ENCODE data around the gene NKD2.
"Not testable (repeated sequence)": the region's sequence is repeated elsewhere in the genome, so short reads cannot be mapped to it uniquely, and the experiment has no call there.

Gene NKD2

DNA sequence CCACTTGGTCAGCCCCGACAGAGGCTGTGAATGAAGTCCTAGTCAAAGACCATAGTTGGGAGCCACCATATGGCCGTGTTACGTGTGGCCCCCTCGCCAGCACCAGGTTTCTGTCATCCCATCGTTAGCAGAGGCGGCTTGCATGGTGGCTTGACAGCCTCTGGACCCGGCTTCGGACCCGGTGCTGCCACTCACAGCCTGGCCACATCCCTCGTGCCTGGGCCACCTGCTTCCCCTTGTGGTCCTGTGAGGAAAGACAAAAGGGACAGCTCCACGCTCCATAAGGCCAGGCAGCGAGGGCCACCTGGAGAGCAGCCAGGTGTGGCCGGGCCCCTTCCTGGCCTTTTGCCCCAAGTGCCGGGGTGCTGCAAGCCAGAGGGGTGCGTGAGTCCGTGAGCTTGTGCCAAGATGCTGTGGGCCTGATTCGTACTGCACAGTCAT lies 6.2 kb downstream of the NKD2 start:
- no peak for DNase-seq

DNA sequence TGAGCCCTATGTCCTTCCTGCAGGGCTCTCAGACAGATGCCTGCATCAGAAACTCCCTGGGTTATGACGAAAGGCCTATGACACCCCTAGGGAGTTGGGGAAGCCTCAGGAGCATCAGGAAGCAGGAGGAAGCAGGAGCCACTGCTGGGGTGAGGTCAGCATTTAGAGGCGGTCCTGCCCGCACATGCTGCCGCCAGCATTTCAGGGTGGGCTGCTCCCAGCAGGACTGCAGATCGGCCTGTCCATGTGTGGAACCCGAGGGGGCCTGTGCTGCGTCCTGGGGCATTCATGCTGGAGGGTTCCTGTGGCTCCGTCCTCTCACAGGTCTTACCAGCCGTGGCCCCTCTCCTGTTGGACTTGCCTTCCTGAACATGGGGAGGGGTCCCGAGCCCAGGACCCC lies 6.9 kb downstream of the NKD2 start:
- no peak for DNase-seq

DNA sequence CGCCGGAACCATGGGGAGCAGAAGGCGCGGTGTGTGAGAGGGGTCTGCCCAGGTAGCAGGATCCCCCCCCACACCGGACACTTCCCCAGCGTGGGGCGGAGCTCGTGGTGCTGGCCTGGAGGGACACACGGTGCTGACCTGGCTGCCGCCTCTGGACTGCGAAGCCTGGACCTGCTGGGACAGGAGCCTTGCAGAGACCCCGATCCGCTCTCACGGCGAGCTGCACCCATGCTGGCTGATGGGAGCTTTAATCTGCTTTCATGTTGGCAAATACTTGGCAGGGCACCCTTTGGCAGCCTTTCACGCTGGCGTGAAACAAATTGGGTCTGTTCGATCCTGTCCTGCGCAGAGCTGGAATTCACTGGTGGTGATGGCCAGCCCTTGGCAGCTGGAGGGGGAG lies 7.4 kb downstream of the NKD2 start:
- DNase-seq = no peak

DNA sequence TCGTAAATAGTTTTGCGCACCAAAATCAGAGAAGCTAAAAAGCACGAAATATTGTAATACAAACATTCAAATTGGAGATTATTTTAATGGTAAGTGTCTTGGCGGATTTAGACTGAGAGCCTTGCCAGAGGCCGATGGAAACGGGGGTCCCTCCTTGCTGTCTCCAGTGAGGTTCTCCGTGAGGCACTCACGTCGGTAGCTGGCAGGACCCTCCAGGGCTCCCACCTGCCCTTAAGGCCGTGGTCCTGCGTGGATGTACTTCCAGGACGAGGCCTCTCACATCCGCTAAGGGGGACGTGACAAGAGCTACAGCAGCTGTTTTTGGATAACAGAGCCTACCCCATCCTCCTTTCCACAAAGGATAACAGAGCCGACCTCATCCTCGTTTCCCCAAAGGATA lies 7.9 kb downstream of the NKD2 start:
- DNase-seq = no peak

DNA sequence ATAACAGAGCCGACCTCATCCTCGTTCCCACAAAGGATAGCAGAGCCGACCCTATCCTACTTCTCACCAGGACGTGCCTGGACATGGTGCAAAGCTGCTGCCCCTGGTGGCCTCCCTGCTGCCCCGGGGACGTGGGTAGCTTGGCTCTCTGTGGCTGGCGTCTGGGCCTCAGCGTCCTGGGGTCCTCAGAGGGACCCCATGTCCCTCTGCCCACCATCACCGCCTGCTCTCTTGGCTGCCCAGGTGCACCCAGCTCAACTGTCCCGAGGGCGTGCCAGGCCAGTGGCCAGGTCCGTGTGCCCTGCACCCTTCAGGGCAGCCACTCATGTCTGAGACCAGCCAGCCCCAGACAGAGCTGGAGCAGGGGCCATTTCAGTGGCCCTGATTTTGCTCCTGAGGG lies 8.5 kb downstream of the NKD2 start:
- DNase-seq = no peak

DNA sequence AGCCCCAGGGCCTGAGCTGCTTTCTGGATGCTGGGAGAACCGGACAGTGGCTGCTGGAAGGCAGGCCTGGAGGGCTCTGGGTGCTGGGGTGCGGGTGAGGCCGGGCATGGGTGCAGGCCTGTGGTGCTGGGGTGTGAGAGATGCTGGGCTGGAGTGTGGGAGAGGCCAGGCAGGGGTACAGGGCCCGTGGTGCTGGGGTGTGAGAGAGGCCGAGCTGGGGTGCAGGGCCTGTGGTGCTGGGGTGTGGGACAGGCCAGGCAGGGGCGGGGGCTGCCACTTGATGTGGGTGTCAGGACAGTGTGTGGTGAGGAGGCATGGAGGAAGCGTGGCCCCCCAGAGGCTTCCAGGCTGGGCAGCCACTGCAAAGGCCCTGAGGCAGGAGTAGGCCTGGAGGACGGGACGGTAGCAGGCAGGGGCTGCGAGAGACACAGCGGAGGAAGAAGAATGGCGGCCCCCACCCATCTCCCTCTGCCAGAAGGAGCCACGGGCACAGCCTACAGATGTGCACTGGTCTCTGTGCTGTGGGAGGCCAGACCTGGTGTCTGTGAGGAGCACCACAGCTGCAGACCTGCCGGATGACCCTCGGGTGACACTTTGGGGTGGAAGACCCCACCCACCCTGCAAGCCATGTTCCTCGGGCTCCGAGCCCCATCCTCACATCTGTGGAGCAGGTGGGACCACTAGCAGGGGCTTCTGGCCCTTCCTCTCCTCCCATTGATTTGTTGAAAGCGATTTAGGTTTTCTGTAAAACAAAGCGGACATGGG lies 9.3 kb downstream of the NKD2 start:
- DNase-seq = no peak

DNA sequence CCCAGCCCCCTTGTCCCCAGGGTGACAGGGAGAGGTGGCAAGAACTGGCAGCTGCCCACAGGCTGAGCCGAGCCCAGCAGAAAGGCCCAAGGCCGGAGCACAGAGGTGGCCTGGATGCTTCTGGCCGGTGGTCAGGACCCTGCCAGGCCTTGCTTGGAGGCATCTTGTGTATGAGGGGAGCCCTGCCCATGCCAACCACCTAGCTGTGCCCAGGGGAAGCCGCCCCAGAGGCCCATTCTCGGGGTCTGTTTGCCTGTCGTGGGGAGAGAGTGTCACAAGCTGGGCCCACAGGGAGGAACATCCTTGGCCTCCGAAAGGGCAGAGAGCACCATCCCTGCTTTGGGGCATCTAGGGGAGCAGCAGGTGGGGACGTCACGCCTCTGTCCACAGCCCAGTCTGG lies 10.0 kb downstream of the NKD2 start:
- DNase-seq = no peak

DNA sequence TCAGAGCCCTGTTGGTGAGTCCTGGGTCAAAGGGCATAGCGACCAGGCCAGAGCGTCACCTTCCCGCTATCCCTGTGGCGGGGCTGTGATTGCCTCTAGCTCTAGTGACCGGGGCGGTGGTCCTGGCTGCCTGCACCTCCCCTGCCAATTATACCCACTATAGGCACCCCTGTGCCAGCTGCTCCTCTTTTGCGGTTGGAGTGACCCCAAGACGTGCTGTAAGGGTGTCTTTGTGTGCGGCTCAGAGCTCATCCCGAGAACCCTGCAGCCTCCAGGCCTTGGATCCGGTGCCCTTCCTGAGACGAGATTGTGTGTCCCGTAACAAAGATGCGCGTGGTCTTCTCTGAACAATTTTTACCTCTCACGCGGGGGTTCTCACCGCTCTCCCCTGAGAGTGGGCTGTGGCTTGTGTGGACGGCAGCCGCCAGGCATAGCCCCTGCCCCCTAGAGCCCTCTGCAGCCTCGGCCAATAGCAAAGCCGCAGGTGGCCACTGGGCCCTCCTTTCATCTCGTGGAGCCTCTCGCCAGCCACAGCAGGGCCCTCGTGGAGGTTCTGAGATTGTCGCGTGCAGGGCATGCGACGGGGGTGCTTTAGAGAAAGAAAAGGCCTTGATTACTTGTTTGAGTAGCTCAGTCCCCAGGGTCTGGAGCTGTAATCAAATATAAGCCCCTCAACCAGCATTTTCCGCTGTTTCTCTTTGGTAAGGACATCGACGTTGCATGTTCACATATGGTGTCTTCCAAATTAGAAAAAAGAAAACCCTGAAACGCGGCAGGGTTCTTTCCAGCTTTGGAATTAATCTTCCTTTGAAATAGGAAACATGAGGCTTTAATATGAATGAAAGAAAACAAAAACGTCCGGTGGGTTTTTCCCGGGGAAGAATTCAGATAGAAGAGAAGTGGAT lies 10.7 kb downstream of the NKD2 start:
- DNase-seq = no peak

DNA sequence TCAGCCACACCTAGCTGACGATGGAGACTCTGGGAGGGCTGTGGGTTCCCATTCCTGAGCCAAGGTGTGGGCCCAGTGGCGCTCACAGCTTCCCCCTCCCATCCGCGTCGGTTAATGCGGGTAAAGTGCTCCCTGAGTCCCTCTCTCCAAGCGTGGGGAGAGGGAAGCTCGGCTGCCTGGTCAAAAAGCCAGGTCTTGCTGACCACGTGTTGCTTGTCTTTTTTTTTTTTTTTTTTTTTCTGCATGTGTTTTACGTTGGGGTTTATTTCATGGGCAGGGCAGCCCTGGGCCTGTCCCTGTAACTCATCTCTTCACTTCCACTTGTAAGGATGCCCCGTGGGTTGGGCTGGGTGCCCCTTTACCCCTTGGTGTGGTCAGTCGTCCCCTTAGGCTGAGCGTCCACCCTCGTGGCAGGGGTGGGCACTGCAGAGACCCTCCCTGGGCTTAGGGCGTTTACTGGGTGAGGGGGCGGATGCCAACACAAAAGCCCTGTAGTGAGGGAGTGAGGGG lies 11.9 kb downstream of the NKD2 start:
- no peak for DNase-seq

DNA sequence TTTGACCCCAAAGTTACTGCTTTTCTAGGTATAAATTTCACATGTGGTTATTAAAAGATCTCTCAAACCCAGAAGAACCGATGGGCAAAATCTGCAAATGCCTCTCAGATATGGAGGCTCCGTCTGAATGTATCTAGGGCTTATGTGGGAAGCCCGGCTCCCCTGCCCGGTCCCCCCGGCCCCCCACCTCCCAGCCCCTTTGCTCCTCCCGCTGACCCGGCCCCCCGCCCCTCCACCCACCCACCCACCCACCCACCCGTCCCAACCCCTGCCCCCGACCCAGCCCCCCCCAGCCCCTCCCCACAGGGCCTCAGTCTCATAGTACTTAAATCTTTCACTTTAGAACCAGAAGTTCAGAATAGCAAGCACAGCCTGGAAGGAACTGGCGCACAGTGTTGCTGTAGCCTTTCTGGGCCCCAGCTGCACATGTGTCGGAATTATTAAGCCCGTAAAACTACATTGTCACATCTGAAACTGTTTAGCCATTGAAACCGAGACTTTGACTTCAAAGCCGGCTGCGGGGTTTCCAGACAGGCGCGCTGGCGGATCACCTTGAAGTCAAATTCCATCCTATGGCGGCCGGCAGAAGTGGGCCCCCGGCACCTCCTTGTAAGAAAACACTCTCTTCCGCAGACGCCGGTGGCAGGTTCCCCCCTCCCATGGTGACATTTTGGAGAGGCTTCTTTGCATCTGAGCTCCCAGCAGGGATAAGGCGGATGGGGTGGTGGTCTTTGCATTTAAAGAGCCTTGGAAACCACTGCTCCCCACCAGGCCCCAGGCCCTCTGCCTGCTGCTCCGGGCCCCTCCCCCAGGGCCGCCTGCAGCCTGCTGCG lies 12.8 kb downstream of the NKD2 start:
- no peak for DNase-seq

DNA sequence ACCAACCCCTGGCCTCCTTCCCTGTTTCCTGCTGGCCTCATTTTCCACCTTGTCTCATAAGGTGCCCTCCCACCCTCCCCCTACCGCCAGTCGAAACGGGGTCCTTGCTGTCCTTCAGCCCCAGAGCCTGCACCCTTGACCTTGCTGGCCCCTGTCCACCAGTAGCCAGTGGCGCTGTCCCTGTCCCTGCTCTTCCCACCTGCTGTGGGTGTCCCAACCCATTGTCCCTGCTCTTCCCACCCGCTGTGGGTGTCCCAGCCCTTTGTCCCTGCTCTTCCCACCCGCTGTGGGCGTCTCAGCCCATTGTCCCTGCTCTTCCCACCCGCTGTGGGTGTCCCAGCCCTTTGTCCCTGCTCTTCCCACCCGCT lies 13.4 kb downstream of the NKD2 start:
- DNase-seq = not testable (repeated sequence)

DNA sequence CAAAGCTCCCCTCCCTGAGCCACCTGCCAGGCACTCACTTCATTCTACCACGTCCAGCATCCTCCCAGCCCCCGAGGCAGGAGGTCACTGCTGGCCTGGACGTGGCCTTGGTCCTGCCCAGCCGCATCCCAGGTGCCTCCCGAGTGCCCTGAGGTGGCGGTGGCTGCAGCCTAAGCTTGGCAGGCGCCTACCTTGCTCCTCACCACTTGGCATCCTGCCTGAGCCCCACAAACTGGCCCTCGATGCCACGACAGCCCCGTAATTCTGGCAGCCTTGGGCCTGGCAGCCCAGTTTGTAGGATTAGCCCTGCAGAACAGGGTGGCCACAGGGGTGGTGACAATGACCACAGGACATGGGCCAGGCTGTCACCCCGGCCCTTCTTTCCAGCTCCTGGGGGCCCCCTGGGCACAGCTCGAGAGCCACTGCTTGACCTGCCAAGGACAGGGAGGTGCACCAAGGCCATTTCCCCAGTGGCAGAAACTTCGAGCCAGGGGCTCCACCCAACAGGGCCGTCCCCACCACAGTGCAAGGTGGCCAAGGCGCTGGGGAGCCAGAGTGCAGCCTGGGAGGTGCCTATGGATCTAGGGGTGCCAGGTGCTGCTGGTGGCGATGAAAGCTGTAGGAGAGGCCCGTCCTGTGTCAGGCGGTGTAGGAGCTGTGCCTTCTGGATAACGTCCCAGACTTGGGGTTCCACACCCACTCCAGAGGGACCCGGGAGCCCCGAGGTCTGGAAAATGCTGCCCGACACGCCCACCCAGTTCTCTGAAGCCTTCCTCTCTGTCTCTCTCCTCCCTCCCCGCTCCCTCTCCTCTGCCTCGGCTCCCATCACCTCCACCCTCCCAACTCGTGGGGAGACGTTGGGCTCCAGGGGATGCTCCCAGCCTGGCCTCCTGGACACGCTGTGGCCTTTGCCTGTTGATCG lies 18.4 kb downstream of the NKD2 start:
- no peak for DNase-seq

DNA sequence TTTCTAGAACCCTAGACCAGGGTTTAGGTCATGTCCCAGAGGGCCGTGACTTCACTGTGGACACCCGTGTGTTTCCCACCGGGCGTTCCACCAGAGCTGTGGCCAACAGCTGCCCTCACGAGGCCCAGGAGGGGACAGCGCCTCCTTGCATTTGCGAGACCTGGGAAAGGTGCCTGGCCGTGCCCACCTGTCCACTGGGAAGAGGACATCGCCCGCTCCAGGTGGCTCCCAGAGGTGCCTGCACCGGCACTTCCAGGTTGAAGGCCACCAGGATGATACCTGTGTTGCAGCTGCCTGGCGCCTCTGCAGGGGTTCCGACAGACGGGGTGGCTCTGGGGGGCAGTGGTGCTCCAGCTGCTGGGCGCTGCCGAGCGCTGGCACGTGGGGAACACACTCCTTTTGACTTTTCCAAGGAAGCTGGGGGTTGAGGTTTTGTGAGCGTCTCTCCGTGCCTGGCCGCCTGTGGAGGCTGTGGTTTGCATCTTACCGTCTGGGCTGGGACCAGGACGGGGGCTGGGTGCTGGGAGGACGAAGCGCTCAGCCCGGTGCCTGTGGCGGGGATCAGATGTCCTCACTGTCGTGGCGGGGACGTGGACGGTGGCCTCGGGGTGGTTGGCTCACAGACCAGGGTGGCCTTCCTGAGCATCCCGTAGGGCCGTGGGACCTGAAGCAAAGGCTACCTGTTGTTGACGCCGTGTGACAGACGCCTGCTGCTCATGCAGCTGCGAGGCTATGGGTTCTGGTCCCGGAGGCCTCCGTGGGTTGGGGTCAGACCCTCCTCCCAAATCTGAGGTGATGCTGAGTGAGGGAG lies 19.2 kb downstream of the NKD2 start:
- no peak for DNase-seq

DNA sequence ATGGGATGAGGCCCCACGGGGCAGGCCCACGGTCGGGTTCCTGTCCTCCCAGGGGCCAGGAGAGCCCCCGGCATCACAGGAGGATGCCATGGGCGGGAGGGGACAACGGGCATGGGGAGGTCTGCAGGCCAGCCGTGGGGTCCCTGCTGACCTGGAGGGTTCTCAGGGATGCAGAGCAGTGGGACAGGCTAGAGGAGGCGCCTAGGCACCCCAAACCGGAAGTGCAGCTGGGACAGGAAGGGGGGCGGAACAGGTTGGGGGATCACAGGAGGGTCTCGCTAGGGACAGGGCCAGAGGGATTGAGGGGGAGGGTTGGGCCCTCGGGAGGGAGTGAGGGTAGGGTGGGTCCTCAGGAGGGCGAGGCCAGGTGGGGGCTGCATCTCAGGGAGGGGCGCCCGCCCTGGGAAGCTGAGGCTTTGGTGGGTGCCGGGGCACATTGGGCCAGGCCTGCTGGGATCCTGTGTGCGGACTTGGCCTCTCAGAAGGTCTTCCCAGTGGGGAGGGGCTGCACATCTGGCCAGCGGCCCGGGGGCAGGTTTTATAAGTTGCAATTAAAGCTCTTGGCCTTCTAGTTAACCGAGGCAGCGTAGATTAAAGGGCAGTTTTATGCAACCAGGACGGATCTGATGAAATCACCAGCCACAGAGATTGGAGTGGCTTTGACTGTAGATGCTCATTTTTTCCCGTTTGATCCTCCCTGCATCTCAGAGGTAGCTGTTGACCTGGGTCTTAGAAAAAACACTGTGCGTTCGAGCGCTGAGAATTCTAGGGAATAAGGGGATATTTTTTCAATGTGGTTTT lies 20.1 kb downstream of the NKD2 start:
- DNase-seq = no peak

DNA sequence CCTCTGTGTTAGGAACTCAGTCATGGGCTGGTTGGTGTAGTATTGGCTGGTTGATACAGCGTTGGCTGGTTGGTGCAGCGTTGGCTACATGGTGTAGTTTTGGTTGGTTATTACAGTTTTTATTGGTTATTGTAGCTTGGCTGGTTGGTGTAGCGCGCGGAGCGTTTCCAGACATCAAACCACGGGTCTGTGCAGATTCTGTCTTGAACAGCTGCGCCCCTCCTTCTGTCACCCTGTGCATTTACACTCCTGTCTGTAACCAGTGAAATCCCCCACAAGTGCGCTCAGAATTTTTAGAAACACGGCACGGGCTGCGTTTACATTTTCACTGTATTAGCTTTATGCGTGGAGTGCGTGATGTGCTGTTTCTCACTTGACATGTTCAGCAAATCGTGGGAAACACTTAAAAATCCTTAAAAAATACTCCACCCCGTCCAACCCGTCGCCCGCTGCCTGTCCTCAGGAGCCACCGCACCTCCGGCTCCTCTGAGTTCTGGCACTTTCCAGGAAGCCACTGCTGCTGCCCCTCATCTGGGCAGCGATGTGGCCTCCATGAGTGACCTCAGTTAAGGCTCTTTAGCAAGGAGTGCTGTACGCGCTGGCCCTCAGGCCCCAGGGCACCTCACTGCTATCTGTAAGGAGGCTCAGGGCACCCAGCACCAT lies 20.8 kb downstream of the NKD2 start:
- no peak for DNase-seq

DNA sequence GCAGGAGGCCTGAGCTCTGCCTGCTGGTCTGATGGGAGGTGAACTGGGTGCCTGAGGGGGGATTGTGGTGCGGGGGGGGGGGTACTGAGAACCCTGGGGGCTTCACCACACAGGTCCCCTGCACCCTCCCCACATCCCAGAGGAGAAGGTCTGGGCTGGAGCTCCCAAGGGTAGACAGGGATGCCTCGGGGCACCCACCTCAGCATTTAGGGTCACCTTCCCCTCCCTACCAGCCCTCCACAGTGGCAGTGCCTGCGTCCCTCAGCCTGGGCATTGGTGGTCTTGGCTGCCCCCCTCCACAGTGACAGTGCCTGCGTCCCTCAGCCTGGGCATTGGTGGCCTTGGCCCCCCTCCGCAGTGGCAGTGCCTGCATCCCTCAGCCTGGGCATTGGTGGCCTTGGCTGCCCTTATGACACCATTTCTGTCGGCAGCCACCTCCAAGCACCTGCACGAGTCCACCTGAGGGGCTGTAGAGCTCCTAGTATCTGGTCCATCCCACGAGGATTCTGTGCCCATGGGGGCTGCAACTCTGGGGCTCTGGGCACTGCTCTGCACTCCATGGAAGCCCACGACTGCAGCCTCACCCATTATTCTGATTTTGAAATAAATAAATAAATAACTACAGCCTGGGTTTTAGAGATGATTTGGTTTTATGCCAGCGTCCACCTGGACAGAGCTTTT lies 21.5 kb downstream of the NKD2 start:
- no peak for DNase-seq

DNA sequence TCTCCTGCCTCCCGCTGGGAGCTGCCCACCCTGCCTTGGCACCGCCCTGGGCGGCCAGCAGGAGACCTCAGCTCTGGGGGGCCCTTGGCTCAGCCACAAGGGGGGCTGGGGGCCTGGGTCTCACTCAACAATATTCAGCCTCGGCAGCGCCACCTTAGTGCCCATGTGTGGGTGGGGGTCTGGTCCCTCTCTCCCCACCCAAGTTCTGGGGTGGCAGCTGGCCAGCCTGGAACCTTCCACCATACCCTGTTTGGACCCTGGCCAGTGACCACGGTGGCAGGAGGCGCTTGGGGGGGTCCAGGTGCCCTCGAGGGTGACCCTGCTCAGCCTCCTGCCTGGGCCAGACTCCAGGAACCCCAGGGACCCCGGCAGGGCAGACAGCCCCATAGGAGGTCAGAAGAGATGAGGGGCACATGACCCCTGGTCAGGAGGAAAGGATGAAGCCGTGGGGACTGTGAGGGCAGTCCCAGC lies 22.2 kb downstream of the NKD2 start:
- DNase-seq = no peak

DNA sequence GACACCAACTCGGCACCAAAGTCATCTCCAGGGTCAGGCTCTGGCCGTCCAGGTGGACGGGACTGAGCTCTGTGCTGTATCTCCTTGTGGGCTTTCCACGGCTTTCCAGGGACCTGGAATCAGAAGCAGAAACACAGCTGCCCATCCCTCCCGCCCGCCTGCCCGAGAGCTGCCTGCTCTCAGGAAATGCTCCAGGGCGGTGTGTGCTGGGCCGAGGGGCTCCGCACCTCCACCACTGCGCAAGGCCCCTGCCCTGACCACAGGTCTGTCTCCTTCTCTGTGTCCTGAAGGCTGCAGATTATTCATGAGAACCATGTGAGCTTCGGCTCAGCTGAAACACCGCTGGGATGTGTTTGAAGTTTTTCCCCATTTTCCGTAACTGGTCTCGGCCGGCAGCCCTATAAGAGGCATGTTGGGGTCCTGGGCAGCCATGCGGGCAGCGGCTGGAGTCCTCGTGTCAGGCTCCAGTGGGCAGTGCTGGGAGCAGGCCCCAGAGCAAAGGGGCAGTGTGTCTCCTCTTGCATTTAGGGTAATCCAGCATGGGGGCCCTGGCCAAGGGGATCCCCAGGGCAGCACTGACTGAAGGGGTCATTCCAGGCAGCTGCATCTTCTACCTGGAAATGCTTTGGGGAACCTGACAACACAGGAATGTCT lies 22.8 kb downstream of the NKD2 start:
- no peak for DNase-seq

All from activated naive CD4-positive, alpha-beta T cell treated with anti-CD3 and anti-CD28 coated beads, Interleukin-2, amount 50 U/mL, for 16 hours (primary cell).